HG03108 (cell line): ENCODE measurements around the gene TMPRSS5.
"Not testable (repeated sequence)": the region's sequence is repeated elsewhere in the genome, so short reads cannot be mapped to it uniquely, and the experiment has no call there.

Experiments used
- ATAC-seq: cut with Tn5 transposase; IDR thresholded peaks from one replicate; pipeline ENCODE4 v1.9.1; 2021; ENCODE audit warnings: moderate library complexity; ENCODE audit not compliant: unreplicated experiment

TMPRSS5 gene

DNA sequence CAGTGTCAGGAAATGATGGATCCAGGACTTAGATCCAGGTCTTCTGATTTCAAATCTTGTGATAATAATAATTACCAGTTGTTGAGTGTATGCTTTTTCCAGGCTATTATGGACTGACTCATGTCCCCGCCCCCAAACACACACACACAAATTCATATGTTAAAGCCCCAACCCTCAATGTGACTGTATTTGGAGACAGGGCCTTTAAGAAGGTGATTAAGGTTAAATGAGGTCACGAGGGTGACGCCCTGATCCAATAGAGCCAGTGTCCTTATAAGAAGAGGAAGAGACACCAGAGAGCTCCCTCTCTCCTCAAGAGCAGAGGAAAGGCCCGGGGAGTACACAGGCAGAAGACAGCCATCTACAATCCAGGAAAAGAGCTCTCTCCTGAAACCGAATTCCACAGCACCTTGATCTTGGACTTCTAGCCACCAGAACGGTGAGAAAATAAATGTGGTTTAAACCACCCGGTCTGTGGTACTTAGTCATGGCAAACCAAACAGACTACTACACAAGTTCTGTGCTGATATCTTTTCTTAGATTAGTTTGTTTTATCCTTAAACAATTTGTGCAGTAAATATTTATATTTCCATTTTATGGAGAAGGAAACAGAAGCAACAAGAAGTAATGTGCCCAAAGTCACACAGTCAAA is 8.2 kb downstream of the TMPRSS5 start:
- ATAC-seq: no peak

DNA sequence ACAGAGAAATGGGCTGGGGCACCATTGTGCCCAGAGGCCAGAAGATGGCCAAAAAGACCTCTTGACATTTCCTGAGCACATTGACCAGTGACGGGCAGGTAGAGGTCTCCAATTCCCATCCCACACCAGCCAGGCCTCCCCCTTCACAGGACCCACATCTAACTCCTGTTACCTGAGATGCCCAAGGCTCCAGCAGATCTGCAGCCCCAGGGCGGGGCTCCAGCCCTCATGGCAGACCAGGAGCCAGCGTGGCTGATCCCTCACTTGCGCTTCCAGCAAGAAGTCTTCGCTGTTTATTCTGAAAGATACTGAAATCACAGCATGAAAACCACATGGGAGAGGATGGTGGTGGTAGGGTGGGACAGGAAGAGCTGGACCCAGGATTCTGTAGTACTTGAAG is 9.0 kb downstream of the TMPRSS5 start:
- no peak for ATAC-seq

DNA sequence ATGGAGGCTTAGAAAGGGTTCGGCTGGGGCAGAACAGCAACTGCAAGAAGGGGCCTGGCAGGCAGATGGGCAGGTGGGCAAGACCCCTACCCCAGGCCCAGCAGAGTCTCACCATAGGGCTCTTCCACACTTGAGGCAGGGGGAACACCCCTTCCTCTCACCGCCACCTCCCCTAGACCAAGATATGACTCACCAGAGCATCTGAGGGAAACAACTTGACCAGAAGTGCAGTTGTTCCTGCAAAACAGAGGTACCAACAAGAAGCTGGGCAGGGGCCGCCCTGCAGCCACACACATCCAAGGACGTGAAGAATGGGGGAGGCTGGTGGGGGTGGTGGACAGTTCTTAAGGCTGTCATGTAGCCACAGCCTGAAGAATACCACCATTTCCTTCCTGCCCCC is 10.9 kb downstream of the TMPRSS5 start:
- no peak for ATAC-seq

DNA sequence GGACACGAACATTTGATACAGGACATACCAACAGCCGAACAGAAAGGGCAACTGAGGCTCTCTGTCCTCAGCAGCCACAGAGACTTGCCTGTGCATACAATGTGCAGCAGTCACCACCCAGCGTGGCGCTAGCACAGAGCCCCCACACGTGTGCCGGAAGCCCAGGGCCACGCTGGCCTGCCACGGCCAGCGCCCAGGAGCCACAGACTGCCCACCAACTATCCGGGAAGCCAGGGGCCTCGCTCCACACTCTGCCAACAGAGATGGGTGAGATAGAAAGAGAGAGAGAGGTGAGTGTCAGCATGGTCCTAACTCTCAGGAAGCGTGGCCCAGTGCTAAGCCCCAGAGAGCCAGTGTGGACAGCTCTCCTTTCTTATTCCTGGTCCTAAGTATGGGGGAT is 11.7 kb downstream of the TMPRSS5 start:
- ATAC-seq: no peak

DNA sequence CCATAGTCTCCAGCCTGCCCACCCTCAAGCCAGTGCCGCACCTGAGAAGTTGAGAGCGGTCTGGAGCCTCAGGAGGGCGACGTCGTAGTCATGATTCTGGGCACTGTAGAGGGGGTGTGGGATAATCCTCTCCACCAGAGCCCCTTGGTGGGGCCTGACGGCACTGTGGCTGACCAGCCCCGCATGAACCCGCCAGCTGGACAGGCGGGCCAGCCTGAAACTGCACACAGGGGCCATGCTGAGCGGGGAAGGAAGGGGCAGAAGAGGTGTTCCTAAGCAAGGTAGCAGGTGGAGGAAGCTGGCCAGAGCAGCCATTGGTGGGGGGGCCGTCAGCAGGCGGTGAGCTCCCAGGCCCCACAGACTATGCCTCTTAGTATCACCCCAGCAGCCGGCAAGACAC is 13.1 kb downstream of the TMPRSS5 start:
- ATAC-seq: no peak

DNA sequence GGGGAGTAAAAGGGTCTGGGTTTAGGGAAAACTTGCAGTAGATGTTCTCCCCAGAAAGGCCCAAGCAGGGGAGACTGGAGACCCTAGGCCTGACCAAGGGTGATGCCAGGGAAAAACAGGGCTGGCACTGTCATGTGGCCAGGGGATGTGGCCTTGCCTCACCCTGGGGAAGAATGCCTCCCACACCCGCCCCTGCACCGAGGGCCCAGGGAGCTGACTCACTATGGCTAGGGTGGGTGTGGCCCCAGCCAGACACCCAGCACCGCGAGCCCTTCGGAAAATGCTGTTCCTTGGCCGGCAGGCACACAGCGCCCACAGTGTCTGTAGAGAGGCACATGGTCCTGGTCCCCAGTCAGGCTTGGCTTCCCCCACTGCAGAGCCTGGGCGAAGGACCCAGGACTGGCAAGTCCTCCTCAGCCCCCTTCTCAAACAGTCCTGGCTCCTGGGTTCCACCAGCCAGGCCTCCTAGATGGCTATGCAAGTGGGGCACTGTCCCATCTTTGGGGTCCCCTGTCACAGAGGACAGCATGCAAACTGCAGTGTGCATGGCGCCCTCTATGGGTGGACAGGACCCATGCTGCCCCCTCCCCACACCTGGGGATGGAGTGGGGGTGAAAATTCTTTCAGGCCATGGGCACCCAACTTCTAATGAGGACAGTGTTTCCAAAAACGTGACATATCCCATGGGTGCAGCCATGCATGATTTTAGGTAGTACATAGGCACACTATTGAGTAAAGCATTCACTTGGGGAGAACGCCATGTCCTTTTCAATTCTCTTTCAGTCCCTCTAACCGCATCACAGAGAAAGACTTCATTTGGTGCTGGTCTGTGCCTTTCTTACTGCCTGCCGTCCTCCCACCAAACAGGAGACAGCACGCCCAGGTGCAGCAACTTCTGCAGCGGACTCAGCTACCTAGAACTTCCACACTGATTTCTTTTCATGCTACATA is 15.2 kb downstream of the TMPRSS5 start:
- no peak for ATAC-seq

DNA sequence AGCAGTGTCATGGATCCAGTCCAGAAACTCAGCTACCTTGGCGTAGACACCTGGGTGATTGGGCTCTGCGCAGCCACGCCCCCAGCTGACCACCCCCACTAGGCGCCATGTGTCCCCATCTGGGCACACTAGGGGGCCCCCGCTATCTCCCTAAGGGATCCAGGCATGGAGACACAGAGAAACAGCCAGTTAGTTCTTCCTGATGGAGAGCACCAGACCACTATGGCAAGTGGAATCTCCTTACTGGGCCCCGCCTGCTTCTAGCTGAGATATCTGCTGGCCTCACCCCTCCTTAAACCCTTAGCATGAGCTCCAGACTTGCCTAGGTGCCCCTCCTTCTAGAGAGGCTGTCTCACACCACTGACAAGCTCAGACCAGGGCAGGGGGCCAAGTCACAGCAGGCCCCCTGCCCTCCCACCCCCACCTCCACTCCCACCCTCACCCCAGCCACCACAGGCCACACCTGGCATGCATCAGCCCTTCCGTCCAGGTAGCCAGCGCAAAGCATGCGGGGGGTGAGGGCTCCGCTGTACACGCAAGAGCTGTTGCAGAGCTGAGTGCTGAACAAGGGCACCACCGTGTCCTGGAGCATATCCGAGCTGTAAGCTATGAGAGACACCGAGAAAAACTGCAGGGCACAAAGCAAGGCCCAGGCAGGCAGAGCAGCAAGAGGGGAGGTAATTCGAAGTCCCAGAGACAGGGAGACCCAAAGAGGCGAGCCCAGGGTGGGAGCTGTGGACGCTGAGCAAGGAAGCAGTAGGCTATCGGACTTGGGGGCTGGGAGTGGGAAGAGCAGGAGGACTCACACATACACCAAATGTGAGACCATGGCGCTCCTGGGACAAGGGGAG is 16.1 kb downstream of the TMPRSS5 start:
- ATAC-seq: no peak

DNA sequence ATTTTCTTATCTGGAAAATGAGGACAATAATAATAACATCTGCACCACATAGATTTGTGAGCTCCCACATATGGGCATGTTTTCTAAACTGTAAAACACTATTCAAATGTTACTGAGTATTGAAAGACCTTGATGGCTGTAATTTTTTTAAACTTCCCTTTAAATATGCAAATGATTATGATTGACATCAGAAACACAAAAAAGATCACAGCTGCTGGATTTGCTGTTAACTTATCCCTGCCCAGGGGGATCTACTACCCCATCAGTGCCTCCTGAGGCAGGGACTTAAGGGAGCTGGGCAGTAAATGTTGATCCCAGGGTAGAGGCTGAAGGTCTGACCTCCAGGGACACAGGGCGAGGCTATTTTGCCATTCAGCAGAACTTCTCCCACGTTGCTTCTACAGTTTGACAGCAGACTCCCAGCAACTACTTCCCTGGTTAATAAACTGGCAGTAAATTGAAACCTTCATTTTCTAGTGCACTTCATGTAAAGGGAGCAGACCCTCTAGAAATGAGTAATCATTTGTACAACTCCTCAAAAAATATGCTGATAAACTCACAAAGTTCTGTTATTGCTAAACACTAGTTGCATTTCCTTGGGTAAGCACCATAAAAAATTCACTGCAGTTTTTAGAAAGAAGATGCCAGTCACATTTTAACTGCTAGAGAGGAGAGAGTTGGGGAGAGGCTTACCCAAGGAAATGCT is 20.3 kb downstream of the TMPRSS5 start:
- peak; percentile 53 for ATAC-seq

DNA sequence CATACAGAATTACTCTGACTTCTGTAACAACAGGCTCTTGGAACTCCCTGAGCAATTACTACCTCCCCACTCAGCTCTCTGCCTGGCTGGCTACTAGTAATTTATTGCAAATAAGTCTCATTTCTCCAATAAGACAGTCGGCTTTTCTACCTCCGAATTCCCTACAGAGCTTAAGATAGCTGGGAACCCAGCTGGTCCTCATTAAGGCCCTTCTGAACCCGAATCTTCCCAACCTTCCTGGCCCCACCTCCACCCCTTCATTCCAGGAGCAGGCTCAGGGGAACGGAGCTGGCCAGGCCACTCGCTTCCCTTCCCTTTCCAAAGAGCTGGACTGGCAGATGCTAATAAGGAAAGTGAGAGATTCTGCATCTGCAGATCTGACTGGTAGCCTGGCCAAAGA is 21.6 kb downstream of the TMPRSS5 start:
- no peak for ATAC-seq

DNA sequence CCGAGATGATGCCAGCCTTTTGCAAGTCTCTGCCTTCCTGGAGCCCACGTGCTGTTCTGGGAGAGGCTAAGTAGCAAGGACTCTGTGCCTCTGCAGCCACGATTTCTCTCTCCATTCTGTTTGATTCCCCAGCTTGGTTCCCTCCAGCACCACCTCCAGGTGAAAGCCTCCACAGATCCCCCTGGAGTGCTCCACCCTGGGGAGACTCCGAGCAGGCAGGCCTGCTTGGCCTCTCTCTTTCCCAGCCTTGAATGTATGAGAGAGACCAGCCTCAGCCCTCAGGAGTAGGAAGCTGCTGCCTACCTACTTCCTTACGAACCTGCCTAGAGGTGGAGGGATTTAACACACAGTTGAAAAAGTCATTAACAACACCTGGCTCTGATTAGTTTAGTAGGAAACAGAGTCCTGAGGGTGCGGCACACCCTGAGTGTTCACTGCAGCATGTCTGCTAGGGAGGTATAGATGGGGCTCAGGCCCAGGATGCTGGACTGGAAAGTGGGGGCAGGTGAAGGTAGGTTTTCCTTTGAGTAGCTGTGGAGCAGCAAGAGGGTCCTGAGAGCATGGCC is 22.5 kb downstream of the TMPRSS5 start:
- no peak for ATAC-seq

DNA sequence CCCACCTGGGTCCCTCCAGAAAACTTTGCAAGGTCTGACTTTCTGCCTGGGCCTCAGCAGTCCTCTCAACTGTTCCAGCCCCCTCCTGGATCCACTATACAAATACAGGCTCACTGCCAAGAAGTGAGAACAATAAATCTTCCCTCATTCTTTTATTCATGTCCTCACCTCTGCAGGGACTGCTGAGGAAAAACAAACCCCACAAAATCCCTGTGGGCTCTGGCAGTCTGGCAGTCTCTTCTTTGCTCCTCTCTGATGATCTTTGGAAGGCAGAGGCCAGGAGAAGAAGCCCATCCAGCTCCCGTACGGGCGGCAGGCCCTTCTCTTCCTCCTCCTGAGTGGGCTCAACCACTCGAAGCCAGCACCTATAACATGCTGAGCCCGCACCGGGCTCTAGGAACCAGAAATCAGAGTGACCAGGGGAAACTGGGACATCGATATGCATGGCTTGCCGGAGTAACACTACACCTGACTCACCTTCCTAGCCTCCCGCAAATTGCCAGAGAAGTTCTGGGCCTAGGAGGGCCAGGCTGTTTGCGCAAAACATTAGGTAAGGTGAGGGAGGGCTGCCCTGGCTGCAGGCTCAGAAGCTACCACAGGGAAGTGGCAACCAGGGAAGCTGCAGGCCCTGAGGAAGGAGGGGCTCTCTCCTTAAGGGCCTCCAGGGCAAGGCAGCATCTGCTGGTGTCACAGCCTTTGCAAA is 24.2 kb downstream of the TMPRSS5 start:
- ATAC-seq: no peak

DNA sequence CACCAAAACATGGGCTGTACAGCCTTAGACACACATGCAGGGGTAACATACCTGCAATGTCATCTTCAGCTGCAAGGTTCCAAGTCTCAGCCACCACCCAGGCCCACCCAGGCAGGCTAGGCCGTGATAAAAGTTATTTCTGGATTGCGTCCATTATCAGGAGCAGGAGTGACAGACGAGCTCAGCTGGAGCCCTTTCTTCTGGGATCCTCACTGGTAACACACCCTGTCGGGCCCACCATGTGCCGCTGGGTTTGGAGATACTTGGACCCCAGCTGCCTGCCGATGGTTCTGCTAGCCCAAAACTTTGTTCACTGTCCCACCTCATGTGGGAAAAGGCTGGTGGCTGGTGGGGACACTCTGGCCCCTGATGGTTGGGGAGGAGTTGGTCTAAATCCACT is 24.8 kb downstream of the TMPRSS5 start:
- ATAC-seq: no peak

DNA sequence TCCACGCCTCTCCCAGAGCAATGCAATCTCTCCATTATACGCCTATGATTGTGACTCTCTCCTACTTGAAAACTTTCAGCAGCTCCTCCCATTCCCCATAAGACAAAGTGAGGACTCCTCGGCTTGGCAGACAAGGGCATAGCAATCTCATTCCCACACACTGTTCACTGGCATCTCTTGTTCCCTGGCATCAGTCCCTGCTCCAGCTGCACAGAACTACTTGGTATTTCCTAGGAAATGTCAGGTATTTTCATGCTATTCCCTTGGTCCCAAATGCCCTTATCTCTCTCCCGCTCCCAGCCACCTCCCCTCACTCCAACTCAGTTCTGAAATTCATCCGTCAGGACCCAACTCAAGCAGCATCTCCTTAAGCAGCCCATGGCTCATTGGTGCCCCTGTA is 28.4 kb downstream of the TMPRSS5 start:
- ATAC-seq: no peak

DNA sequence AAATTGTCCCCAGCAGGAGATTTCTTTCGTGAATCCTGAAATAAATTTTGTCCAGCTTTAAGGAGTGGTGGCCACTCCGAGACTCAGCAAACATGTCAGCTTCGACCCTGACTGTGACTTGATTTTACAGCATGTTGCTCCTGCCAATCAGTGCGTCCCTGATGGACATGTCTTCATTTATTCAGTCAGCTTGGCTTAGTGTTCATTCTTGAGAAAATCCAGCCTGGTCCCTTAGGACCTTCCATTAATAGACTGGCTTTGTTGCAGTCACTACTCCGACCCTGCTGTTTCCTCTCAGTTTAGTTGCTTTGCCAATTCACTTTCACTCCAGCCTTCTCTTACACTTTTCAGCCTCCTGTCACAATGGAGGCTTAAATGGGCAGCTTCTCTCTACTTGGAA is 30.5 kb downstream of the TMPRSS5 start:
- ATAC-seq: no peak

DNA sequence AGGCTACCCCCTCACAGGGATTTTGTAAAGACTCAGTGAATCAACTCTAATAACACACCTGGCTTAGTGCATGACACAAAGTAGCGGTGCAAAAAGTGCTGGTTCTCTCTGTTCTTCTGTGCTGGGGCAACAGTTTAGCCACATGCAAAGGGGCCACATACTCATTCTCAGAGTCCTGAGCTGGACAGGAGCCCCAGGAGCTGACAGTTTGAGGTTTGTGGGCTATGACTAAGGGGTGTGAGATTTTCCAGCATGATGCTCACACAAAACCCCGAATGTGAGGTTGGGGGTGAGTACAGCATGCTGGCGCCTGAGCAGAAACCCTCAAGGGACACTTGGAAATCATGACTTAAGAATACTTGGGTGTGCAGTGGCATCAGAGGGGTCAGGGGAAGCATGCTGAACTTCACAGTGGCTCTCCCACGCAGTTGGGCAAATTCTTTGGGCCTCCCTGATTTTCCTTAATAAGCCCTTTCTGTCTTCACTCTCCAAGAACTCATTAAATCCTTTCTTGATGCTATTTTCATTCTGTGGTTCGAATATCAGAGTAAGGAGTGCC is 31.0 kb downstream of the TMPRSS5 start:
- ATAC-seq: peak; percentile 84

DNA sequence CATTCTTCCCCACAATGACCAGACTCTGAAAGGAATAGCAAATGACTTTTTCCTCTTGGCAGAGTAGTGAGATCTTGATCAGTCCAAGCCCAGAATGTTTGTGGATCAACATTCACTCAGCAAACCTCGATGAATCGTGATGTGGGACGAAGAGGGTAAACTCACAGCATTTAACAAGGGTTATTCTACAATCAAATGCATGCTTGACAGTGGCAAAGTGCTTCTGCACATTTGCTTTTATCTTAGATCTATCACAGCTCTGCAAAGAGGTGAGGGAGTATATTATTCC is 31.8 kb downstream of the TMPRSS5 start:
- ATAC-seq: no peak

DNA sequence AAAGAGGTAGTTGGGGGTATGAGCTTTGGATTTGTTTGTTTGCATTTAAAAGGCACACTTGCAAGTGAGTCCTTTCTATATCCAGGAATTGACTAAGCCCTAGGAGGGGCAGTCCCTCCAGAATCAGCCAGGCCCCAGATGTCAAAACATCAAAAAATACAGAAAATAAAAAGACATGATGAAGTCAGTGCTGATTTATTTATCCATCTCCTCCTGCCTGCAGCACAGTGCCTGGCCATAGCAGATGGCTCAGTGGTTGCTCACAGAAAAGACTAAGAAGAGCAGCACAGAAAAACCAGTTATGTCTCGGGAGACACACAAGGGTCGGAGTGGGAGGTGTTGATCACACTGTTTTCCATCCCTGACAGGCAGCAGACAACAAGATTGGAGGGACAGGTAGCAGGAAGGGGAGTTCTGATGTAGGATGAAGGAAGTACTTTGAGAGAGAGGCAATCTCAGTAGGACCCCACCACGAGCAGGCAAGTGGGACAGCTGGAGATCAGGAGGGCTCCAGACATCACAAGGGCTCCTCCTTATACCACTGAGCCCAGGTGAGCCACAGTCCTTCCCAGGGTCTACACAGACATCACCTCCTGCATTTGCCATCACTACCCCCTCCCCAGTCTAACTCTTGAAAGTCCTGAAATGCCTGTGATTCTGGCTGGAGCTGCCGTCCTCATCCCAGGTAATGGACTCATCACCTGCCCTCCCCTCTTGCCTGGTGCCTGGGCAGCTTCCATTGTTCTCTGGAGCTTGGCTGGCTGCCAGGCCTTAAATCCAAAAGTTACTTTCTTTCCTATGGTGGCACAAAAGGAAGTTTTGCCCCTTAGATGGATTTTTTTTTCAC is 32.3 kb downstream of the TMPRSS5 start:
- no peak for ATAC-seq

DNA sequence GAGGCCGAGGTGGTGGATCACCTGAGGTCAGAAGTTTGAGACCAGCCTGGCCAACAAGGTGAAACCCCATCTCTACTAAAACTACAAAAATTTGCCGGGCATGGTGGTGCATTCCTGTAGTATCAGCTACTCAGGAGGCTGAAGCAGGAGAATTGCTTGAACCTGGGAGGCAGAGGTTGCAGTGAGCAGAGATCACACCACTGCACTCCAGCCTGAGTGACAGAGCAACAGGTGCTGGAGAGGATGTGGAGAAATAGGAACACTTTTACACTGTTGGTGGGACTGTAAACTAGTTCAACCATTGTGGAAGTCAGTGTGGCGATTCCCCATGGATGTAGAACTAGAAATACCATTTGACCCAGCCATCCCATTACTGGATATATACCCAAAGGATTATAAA is 34.2 kb downstream of the TMPRSS5 start:
- ATAC-seq: not testable (repeated sequence)

DNA sequence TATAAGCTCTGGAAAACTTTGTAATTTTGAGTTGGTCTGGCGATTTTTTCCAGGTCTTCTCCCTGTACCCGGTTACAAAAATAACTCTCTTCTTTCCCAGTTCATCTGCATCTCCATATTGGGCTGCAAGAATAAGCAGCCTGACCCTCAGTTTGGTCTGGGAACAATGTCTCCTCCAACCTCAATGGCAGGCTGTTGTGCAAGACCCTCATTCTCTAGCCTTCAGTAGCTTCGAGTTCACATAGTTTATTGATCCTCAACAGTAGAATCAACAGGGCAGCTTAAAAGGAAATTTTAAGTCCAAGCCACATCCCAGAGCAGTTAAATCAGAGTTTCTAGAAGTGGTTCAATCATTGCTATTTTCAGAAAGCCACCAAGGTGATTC is 35.3 kb downstream of the TMPRSS5 start:
- ATAC-seq: no peak
